Duodenal mucosa (tissue), 2 donors: ENCODE results near the gene ARPC3.
A peak's percentile ranks its signal among the peaks of the same experiment; 100 is the strongest.
"Not testable (repeated sequence)": the region's sequence is repeated elsewhere in the genome, so short reads cannot be mapped to it uniquely, and the experiment has no call there.

Experiments
- H3K27ac ChIP-seq: one replicate; pipeline ENCODE4 v1.7.0; 2013; ENCODE audit warnings: low read depth, low read length
- H3K27me3 ChIP-seq, 2 donors: one replicate each; pipeline ENCODE4 v1.7.0; 2013; ENCODE audit warnings: low read length in 2 of 2, control low read depth in 1 of 2; ENCODE audit not compliant: insufficient read depth in 2 of 2, control insufficient read depth in 1 of 2
- H3K36me3 ChIP-seq, 2 donors: one replicate each; pipeline ENCODE4 v1.7.0; 2013; ENCODE audit warnings: low read length in 2 of 2, control low read depth in 1 of 2; ENCODE audit not compliant: insufficient read depth in 2 of 2, control insufficient read depth in 1 of 2
- H3K4me1 ChIP-seq, 2 donors: one replicate each; pipeline ENCODE4 v1.7.0; 2013; ENCODE audit warnings: low read length in 2 of 2, control low read depth in 1 of 2; ENCODE audit not compliant: insufficient read depth in 2 of 2, control insufficient read depth in 1 of 2
- H3K4me3 ChIP-seq, 2 donors: one replicate each; pipeline ENCODE4 v1.7.0; 2013; ENCODE audit warnings: low read length in 2 of 2, low read depth in 1 of 2
- H3K9ac ChIP-seq, 2 donors: one replicate each; pipeline ENCODE4 v1.7.0; 2013; ENCODE audit warnings: low read length in 2 of 2, low read depth in 1 of 2
- H3K9me3 ChIP-seq, 2 donors: one replicate each; pipeline ENCODE4 v1.7.0; 2013; ENCODE audit warnings: low read length in 2 of 2, control low read depth in 1 of 2; ENCODE audit not compliant: control insufficient read depth in 1 of 2

Gene ARPC3

GRCh38 chr12:110421159-110421661 lies 28.9 kb downstream of the ARPC3 start:
- no peak overlapping the region for H3K9ac ChIP-seq
- no peaks in the 10 kb centered on the region for H3K9me3 ChIP-seq
- H3K36me3 ChIP-seq = no peaks in the 10 kb centered on the region
- no peaks in the 10 kb centered on the region for H3K27me3 ChIP-seq
- H3K4me1 ChIP-seq = no peaks in the 10 kb centered on the region
- H3K27ac ChIP-seq = no peak overlapping the region
- H3K4me3 ChIP-seq = no peak overlapping the region

GRCh38 chr12:110420644-110421043 lies 29.5 kb downstream of the ARPC3 start:
- not testable (repeated sequence) for H3K4me3 ChIP-seq, H3K27ac ChIP-seq, H3K4me1 ChIP-seq, H3K27me3 ChIP-seq, H3K9ac ChIP-seq, H3K36me3 ChIP-seq, H3K9me3 ChIP-seq

GRCh38 chr12:110417113-110417512 lies 33.0 kb downstream of the ARPC3 start:
- not testable (repeated sequence) for H3K27me3 ChIP-seq, H3K4me1 ChIP-seq, H3K27ac ChIP-seq, H3K9me3 ChIP-seq, H3K36me3 ChIP-seq, H3K4me3 ChIP-seq, H3K9ac ChIP-seq

GRCh38 chr12:110410086-110410485 lies 40.1 kb downstream of the ARPC3 start:
- H3K4me3 ChIP-seq, H3K27me3 ChIP-seq, H3K9me3 ChIP-seq: not testable (repeated sequence)

GRCh38 chr12:110405126-110405662 lies 44.9 kb downstream of the ARPC3 start:
- not testable (repeated sequence) for H3K9me3 ChIP-seq, H3K9ac ChIP-seq, H3K27me3 ChIP-seq, H3K4me3 ChIP-seq, H3K27ac ChIP-seq, H3K36me3 ChIP-seq
- H3K4me1 ChIP-seq = peaks cover 6 to 10% of the 10 kb centered on the region in 2 donors

More at GRCh38 chr12:110410086-110410485, 40.1 kb downstream of the ARPC3 start:
- not testable (repeated sequence) for H3K27ac ChIP-seq, H3K4me1 ChIP-seq, H3K36me3 ChIP-seq, H3K9ac ChIP-seq

- Histone ChIP-seq H3K27ac (peak overlapping the region; percentile 95), H3K9ac (peak overlapping the region; percentile 53 to 97), H3K9me3 (no peaks in the 10 kb centered on the region), H3K4me1 (peaks cover 6 to 10% of the 10 kb centered on the region in 2 donors), H3K4me3 (peak overlapping the region; percentile 96 to 97), H3K27me3 (no peaks in the 10 kb centered on the region), H3K36me3 (peaks cover 6 to 7% of the 10 kb centered on the region in 2 donors)
Observed at GRCh38 chr12:110403976-110404682, 46.0 kb downstream of the ARPC3 start.

- Histone ChIP-seq H3K9ac (peak within 1 kb of the TSS; percentile 53 to 97), H3K36me3 (peaks cover 6 to 10% of the 10 kb centered on the region in 2 donors), H3K4me3 (peak within 1 kb of the TSS; percentile 96 to 97), H3K27me3 (no peaks in the 10 kb centered on the region), H3K27ac (peak within 1 kb of the TSS; percentile 95), H3K9me3 (no peaks in the 10 kb centered on the region), H3K4me1 (peaks cover 6 to 10% of the 10 kb centered on the region in 2 donors)
Observed at GRCh38 chr12:110403146-110403975, 46.8 kb downstream of the ARPC3 start, which contains the start of gene ANAPC7. ANAPC7 (minus strand) TSS chr12:110403708; CDS start chr12:110403627, 81 bp downstream.
